ENCODE measurements around the gene MS4A6A.
"Not testable (repeated sequence)": the region's sequence is repeated elsewhere in the genome, so short reads cannot be mapped to it uniquely, and the experiment has no call there.

MS4A6A gene

GRCh38 chr11:60183591-60184205, 815 bp upstream of the MS4A6A start:
- DNase-seq (ENCODE audit: low spot score) = peak; percentile 52

- DNase-seq (ENCODE audit: low spot score) = no peak
Measured at GRCh38 chr11:60175860-60176275, 7.0 kb downstream of the MS4A6A start.

GRCh38 chr11:60172011-60172410, 10.9 kb downstream of the MS4A6A start:
- DNase-seq (ENCODE audit: low spot score) = no peak

- DNase-seq (ENCODE audit: low spot score) = no peak
Measured at GRCh38 chr11:60170566-60170965, 12.3 kb downstream of the MS4A6A start.

GRCh38 chr11:60169264-60169915, 13.5 kb downstream of the MS4A6A start:
- peak; percentile 48 for DNase-seq (ENCODE audit: low spot score)

- no peak for DNase-seq (ENCODE audit: low spot score)
Measured at GRCh38 chr11:60168306-60168705, 14.6 kb downstream of the MS4A6A start.

- no peak for DNase-seq (ENCODE audit: low spot score)
Measured at GRCh38 chr11:60165951-60166350, 16.9 kb downstream of the MS4A6A start.

GRCh38 chr11:60165538-60165937, 17.3 kb downstream of the MS4A6A start:
- no peak for DNase-seq (ENCODE audit: low spot score)

GRCh38 chr11:60164550-60165075, 18.3 kb downstream of the MS4A6A start:
- DNase-seq (ENCODE audit: low spot score) = no peak

- DNase-seq (ENCODE audit: low spot score) = no peak
Measured at GRCh38 chr11:60161766-60162165, 21.1 kb downstream of the MS4A6A start.

GRCh38 chr11:60161107-60161506, 21.8 kb downstream of the MS4A6A start:
- DNase-seq (ENCODE audit: low spot score) = no peak

- no peak for DNase-seq (ENCODE audit: low spot score)
Measured at GRCh38 chr11:60159868-60160267, 23.0 kb downstream of the MS4A6A start.

- DNase-seq (ENCODE audit: low spot score) = no peak
Measured at GRCh38 chr11:60159284-60159683, 23.6 kb downstream of the MS4A6A start.

- no peak for DNase-seq (ENCODE audit: low spot score)
Measured at GRCh38 chr11:60158636-60159035, 24.2 kb downstream of the MS4A6A start.

GRCh38 chr11:60155931-60156330, 27.0 kb downstream of the MS4A6A start:
- DNase-seq (ENCODE audit: low spot score) = no peak

GRCh38 chr11:60152727-60153126, 30.2 kb downstream of the MS4A6A start:
- DNase-seq (ENCODE audit: low spot score) = not testable (repeated sequence)

- no peak for DNase-seq (ENCODE audit: low spot score)
Measured at GRCh38 chr11:60150279-60150678, 32.6 kb downstream of the MS4A6A start.

GRCh38 chr11:60145677-60146076, 37.2 kb downstream of the MS4A6A start:
- DNase-seq (ENCODE audit: low spot score) = no peak

- DNase-seq (ENCODE audit: low spot score) = no peak
Measured at GRCh38 chr11:60143768-60144167, 39.1 kb downstream of the MS4A6A start.

- DNase-seq (ENCODE audit: low spot score) = no peak
Measured at GRCh38 chr11:60133917-60134316, 49.0 kb downstream of the MS4A6A start.

- DNase-seq (ENCODE audit: low spot score) = no peak
Measured at GRCh38 chr11:60131912-60132311, 51.0 kb downstream of the MS4A6A start.

- DNase-seq (ENCODE audit: low spot score) = peak; percentile 56
Measured at GRCh38 chr11:60130496-60130895, 52.4 kb downstream of the MS4A6A start.

GRCh38 chr11:60129853-60130252, 53.0 kb downstream of the MS4A6A start:
- no peak for DNase-seq (ENCODE audit: low spot score)

- not testable (repeated sequence) for DNase-seq (ENCODE audit: low spot score)
Measured at GRCh38 chr11:60128866-60129265, 54.0 kb downstream of the MS4A6A start.
